NCI-H2196 treated with DMSO at 0.1 percent for 48 hours (cell line): Measurements from ENCODE around the gene PTPRN2.

Experiments
- DNase-seq: peaks from one replicate; lab custom pipeline; 2025; ENCODE audit not compliant: unreplicated experiment; lab: John Stamatoyannopoulos, UW

The PTPRN2 gene

GRCh38 chr7:157630301-157630853 lies 957.2 kb downstream of the PTPRN2 start:
- no peak for DNase-seq

DNA sequence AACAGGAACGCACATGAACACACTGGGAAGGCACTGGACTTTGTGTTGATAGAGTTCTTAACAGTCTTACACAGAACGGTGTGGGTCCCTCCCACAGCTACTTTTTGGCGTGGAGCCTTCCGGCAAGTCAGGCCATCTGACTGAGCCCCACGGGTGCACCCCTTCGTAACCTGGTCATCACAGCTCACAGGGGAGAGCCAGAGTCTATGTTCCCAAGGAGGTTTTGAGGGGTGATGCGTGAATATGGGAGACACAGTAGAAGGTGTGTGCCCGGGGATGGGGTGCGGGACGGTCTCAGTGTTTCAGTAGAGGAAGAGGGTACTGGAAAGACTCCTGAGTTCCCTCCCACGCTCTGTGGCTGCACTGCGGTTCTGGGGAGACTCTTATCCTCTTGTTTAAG lies 959.2 kb downstream of the PTPRN2 start:
- DNase-seq, result no peak

GRCh38 chr7:157627646-157628045 lies 960.0 kb downstream of the PTPRN2 start:
- DNase-seq, result no peak

GRCh38 chr7:157627033-157627432 lies 960.6 kb downstream of the PTPRN2 start:
- no peak for DNase-seq

DNA sequence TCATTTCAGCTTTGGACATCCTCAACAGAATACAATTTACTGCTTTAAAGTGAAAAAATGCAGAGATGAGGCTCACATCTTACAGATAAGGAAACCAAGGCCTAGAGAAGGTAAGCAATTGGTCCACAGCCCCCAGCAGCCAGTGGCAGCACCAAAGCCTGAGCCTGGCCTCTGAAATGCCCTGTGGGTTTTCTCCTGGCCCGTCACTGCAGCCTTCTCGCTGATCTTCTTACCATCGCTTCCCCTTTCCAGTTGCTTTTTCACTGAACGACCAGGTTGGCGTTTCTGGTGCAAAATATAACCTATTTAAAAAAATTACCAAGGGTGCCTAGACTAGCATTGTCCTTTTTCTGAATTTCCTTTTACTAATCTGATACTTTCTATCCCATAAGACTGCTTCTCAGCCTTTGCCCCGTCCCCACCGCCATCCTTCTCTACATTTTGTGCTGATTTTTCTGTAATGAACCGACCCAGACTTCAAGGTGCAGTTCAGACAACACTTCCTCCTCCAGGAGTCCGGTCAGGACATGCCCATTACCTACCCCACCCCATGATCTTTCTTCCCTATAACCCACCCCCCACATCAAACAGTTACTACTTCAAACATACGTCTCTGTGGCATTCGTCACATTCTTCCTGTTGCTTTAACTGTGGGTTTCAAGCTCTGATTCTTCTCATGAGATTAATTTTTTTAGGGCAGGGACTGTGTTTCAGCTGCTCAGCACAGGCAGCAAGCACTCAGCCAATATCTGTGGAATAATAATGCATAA lies 961.5 kb downstream of the PTPRN2 start:
- no peak for DNase-seq

DNA sequence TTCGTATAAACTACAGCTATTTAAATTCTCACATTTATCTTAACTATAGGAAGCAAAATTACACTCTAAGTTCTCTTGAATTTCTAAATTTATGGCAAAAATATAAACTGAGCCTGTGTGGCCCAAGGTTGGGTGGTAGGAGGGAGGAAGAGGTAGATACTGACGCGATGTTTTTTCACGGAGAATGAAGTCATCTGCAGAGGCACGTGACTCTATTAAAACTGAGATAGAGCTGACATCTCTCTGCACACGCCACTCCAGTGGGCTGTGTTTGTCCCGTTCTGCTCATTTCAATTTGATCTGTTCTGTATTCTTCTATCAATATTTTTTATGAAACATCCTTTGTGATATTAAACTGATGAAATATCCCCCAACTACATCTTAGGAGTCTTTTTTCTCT lies 964.1 kb downstream of the PTPRN2 start:
- DNase-seq, result no peak

- no peak for DNase-seq
Measured at GRCh38 chr7:157622408-157623205, 965.0 kb downstream of the PTPRN2 start.

DNA sequence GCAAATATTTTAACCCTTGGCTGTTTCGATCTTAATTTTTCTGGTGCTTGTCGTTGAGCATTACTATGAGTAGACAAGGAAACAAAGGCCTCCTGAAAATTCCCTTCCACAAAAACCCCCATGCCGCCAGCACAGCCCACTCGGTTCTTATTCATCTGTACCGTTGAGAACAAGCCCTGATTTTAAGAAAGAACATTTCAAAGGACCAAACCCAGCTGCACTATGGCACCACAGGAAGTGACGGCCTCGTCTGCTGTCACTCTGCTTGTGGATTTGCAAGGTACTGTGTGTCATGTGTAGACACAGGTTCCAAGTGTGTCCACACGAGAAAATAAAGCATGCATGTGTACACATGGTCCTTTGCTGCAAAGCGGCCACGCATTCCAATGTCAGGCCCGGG lies 965.6 kb downstream of the PTPRN2 start:
- DNase-seq, result no peak

- DNase-seq, result no peak
Measured at GRCh38 chr7:157621131-157621681, 966.4 kb downstream of the PTPRN2 start.

DNA sequence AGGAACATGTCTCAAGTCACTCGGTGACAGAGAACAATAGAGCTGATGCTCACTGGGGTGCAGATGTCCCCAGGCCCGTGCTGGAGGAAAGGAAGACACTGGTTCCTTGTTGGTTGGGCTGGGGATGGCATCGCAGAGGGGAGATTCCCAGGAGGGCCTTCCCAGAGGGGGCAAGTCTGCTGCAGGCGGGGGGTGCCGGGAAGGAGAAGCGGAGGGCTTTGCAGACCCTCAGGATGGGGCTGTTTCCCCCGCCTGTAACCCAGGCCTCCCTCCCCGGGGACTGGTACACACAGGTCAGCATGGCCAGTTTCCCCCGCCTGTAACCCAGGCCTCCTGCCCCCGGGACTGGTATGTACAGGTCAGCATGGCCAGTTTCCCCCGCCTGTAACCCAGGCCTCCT lies 967.0 kb downstream of the PTPRN2 start:
- no peak for DNase-seq

GRCh38 chr7:157619753-157620525 lies 967.7 kb downstream of the PTPRN2 start:
- DNase-seq, result no peak

DNA sequence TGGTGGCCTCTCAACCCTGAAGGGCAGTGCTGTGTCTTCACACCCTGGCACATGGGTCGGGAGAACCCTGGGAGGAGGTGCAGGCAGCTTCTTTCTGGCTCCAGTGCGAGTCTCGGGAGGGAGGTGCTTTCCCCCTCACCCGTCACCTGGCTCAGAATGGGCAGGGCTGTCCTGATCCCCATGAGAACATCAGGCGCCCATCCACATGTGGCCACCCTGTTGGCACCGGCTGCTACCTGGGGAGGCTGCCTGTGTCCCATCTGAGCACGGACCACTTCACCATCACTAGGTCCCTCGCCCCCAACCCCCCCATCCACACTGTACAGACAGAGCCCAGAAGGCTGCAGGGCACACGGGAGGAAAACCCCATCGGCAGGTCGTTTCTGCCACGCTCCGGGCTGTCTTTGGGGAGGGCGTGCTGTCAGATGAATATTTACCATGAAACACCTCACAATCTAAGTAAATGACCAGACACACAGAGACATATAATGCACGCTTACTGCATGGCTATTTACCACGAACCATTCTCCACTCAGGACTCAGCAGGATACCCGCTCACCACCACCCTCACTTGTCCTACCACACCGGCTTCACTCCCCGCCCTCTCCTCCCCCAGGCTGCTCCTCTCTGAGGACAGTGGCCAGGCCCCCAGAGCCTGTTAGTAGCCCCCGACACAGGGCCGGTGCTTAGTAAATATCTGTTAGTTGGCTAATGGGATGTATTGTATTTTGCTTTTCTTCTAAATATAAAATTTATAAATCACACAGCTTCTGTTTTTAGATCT lies 968.6 kb downstream of the PTPRN2 start:
- no peak for DNase-seq

GRCh38 chr7:157618091-157618726 lies 969.4 kb downstream of the PTPRN2 start:
- DNase-seq, result no peak

DNA sequence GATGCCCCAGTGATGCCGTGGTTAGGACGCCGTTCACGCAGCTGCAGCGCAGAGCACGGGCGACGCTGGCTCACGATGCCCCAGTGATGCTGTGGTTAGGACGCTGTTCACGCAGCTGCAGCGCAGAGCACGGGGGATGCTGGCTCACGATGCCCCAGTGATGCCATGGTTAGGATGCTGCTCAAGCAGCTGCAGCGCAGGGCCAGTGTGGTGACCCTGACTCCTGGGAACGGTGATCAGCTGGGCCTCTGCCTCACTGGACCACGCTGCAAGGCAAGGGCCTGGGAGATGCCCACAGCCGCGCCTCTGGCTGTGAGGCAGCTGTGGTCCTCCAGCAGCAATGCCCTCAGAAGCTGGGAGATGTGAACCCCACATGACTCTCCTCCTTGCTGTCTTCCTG lies 970.2 kb downstream of the PTPRN2 start:
- DNase-seq, result no peak

DNA sequence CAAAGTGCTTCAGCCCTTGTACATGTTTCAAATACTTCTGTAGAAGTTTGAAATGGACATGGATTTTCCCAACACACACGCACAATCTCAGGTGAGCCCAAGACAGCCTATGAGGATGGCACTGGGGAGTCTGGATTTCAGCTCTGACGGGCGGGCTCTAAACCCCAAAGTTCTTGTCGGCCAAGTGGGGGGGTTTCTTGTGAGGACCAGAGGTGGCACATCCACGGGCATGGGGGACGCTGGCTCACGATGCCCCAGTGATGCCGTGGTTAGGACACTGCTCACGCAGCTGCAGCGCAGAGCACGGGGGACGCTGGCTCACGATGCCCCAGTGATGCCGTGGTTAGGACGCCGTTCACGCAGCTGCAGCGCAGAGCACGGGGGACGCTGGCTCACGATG lies 970.7 kb downstream of the PTPRN2 start:
- no peak for DNase-seq

GRCh38 chr7:157616426-157616825 lies 971.2 kb downstream of the PTPRN2 start:
- no peak for DNase-seq

- no peak for DNase-seq
Measured at GRCh38 chr7:157615852-157616251, 971.8 kb downstream of the PTPRN2 start.

- DNase-seq, result no peak
Measured at GRCh38 chr7:157615101-157615817, 972.4 kb downstream of the PTPRN2 start.

DNA sequence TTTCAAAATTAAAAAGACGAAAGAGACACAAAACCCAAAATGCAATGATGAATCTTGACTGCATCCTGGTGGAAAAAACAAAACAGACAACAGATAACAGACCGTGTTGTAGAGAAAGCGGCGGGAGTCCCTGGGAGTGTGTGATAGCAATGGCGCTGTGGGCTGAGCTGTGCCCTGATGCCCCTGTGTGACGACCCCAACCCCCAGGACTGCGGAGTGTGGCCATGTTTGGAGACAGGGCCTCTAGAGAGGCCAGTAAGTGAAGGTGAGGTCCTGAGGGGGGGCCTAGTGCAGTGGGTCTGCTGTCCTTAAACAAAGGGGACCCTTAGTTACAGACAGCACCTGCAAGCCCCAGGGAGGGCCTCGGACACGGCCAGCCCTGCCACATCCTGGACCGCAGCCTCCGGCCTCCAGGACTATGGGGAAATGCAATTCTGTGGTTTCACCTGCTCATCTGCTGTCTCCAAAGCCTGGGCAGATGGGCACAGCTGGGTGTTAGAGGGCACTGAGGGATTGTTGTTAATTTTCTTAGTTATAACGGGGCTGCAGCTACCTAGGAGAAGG lies 973.1 kb downstream of the PTPRN2 start:
- no peak for DNase-seq
